Effector memory CD4-positive, alpha-beta T cell (primary cell): ENCODE measurements around the gene UBE2M.

ENCODE experiments used
- DNase-seq, 3 donors: peaks; one replicate each; pipeline ENCODE4 v3.0.0-alpha.2; 2020
- H3K27ac ChIP-seq: 2 replicates; pipeline ENCODE4 v1.7.0; 2013; ENCODE audit warnings: mild to moderate bottlenecking, low read length, moderate library complexity; ENCODE audit not compliant: insufficient read depth, poor library complexity, severe bottlenecking
- H3K27me3 ChIP-seq: replicated peaks from 2 replicates; pipeline ENCODE4 v1.7.0; 2013; ENCODE audit warnings: mild to moderate bottlenecking, low read length; ENCODE audit not compliant: insufficient read depth, control insufficient read depth, poor library complexity, severe bottlenecking
- H3K36me3 ChIP-seq: 2 replicates; pipeline ENCODE4 v1.7.0; 2013; ENCODE audit warnings: mild to moderate bottlenecking, low read length, moderate library complexity; ENCODE audit not compliant: control insufficient read depth, insufficient read depth
- H3K4me1 ChIP-seq: 2 replicates; pipeline ENCODE4 v1.7.0; 2013; ENCODE audit warnings: low read length, mild to moderate bottlenecking; ENCODE audit not compliant: control insufficient read depth, insufficient read depth, poor library complexity, severe bottlenecking
- H3K4me3 ChIP-seq: 2 replicates; pipeline ENCODE4 v1.7.0; 2013; ENCODE audit warnings: low read length, low read depth, mild to moderate bottlenecking; ENCODE audit not compliant: insufficient read depth, poor library complexity, severe bottlenecking
- H3K9me3 ChIP-seq: 2 replicates; pipeline ENCODE4 v1.7.0; 2013; ENCODE audit warnings: mild to moderate bottlenecking, low read length, moderate library complexity; ENCODE audit not compliant: control insufficient read depth

UBE2M gene

DNA sequence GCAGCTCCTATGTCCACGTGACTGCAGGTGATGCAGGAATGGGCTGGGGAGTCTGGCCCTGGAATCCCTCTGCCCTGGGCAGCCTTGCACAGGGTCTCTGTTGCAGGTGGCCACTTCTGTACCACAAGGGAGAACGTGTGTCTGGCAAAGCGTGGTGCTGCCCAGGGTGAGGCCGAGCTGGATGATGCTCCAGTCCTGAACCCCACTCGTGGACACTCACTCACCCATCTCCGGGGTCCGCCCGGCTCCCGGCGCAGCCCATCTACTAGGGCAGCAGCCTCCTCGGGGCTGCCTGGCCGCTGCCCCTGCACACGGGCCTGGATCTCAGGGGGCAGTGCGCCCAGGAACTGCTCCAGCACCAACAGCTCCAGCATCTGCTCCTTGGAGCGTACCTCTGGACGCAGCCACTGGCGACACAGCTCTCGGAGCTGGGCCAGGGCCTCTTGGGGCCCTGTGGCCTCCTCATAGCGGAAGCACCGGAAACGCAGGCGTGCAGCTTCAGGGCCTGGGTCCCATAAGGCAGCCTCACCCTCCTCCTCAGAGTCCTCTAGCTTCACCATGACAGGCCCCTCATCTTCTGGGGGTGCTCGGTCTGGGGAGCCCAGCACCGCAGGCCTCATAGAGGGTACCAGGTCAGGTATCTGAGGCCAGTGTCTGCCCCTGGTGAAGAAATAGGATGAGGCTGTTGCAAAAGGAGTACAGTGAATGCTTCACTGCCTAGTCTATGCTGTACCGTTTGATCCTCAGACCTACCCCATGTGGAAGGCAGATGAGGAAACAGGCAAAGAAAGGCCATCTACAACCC lies 12.6 kb upstream of the UBE2M start:
- Histone ChIP-seq H3K4me1 (peaks cover 27% of the 10 kb centered on the region), H3K4me3 (no peak overlapping the region), H3K27me3 (no peaks in the 10 kb centered on the region), H3K36me3 (peaks cover 4% of the 10 kb centered on the region), H3K27ac (no peak overlapping the region), H3K9me3 (no peaks in the 10 kb centered on the region)
- no peak for DNase-seq

DNA sequence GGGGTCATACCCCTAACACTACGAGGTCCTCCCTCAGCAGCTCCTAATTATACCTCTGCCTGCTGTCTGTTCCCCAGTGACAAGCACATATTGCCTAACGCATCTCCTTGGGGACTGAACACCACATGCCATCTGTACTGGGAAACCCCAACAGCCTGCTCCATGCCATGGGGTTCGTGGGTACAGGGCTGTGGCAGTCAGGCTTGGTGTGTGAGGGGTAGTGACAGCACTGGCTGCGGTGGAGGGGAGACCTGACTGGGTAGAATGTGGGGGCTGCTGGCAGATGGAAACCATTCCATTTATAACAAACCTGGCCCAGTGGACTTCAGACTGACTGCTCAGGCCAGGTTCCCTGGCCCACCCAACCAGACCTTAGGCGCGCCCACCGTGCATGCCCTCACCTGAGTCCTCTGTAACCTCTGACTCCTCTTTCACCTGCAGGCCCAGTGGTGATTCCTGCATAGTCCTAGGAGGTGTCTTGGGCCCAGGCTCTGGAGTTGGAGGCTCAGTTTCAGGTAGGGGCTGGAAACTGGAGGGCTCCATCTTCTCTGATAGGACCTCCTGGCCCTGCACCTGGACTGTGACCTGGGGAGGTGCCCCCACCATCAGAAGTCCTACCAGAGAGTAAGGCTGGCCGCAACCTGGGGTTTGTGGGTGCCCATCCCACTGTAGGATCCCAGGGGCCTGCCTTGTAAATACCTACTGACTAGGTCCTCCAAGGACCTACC lies 11.7 kb upstream of the UBE2M start:
- Histone ChIP-seq H3K4me3 (no peak overlapping the region), H3K36me3 (peaks cover 4% of the 10 kb centered on the region), H3K27ac (no peak overlapping the region), H3K4me1 (peaks cover 19% of the 10 kb centered on the region), H3K27me3 (no peaks in the 10 kb centered on the region), H3K9me3 (no peaks in the 10 kb centered on the region)
- no peak for DNase-seq

DNA sequence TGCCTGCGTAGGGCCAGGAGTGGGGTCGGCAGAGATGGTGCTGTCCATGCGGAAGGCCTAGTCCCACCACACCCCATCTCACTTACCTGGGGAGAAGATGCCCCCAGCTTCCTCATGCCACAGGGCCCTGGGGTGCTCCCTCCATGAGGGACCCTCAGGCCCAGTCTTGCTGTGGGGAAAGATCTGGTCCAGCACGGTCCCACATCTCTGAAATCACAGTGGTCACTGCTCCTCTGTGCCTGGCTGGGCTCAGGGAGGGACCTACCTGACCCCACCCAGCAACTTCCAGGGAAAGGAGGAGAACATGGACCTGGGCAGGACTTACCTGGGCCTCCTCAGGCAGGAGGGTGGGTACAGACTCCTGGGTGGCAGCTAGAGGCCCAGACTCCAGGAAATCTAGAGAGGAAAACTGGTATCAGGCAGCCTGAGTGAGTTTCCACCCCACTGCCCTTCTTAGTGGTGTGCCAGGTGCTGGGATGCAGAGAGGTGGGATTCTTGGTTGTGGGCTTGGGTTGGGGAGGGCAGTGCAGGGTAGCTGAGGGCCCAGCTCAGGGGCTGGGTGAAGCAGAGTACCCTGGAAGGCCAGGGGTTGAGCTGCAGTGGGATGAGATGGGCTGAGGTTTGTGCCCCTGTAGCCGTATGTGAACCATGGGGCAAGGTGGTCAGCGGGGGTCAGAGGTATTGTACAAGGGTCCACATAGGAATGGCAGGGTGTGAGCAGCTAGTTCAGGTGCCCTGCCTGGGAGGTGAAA lies 11.0 kb upstream of the UBE2M start:
- Histone ChIP-seq H3K4me3 (no peak overlapping the region), H3K27me3 (no peaks in the 10 kb centered on the region), H3K9me3 (no peaks in the 10 kb centered on the region), H3K4me1 (peaks cover 15% of the 10 kb centered on the region), H3K36me3 (peaks cover 4% of the 10 kb centered on the region), H3K27ac (no peak overlapping the region)
- DNase-seq, result no peak

DNA sequence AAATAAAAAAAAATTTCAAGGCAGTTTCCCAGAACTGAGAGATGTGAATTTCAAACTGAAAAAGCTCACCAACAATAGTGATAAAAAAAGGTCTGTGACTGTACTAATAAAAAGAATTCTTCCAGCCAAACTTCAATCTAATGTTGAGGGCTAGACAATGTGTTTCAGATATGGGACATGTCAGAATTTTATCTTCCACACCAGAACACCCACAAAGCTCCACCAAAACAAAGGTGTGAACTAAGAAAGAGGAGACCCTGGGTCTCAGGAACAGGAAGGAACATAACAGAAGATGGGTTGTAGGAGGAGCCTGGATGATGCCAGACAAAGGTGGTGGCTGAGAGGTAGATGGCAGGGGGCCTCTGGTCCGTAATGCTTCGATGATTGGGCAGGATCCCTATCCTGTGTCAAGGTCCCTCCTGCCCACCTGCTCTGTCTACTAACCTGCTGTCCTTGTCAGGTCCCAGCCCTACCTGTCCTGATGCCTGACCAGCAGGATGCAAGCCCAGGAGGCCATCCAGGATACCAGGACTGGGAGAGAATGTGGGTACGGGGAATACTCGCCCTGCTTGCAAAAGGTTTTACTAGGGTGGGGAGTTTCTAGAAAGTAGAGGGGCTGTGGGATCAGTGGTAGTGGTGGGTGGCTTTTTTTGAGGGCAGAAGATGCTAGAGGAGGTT lies 10.2 kb upstream of the UBE2M start:
- DNase-seq, result no peak
- no peak overlapping the region for H3K4me3 ChIP-seq
- peaks cover 9% of the 10 kb centered on the region for H3K4me1 ChIP-seq
- peaks cover 4% of the 10 kb centered on the region for H3K36me3 ChIP-seq
- no peaks in the 10 kb centered on the region for H3K27me3 ChIP-seq
- H3K27ac ChIP-seq, result no peak overlapping the region
- no peaks in the 10 kb centered on the region for H3K9me3 ChIP-seq

DNA sequence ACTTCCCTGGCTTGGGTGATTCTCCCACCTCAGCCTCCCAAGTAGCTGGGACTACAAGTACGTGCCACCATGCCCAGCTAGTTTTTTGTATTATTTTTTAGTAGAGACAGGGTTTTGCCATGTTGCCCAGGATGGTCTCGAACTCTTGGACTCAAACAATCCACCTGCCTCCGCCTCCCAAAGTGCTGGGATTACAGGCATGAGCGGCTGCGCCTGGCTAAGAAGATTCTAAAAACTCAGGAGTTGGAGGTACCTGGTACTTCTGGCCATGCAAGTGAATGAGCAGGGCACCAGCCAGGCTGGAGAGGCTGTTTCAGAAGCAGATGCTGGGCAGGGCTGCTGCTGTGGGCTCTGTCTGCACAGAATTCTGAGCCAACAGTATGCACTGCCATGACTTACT lies 8.6 kb upstream of the UBE2M start:
- DNase-seq, result no peak
- no peaks in the 10 kb centered on the region for H3K9me3 ChIP-seq
- H3K27ac ChIP-seq, result no peak overlapping the region
- H3K4me1 ChIP-seq, result peaks cover 15% of the 10 kb centered on the region
- H3K4me3 ChIP-seq, result no peak overlapping the region
- peaks cover 4% of the 10 kb centered on the region for H3K36me3 ChIP-seq
- H3K27me3 ChIP-seq, result no peaks in the 10 kb centered on the region

DNA sequence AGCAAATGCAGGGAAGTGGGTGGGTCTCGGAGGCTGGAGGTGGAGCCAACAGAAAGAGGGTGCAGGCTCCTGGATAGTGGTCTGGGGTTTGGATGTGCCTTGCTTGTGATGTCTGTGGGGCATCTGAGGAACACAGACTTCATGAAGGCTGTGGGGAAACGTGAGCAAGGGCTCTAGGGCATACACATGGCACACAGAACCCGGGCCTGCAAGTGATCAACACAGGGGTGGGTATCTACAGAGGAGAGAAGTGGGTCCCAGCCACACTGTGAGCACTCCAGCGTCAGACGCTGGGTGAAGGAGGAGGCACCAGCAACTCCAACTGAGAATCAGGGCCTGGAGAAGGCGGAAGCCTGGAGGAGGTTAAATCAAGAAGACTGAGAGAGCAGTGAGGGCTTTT lies 5.4 kb upstream of the UBE2M start:
- no peaks in the 10 kb centered on the region for H3K9me3 ChIP-seq
- DNase-seq, result no peak
- H3K36me3 ChIP-seq, result no peaks in the 10 kb centered on the region
- no peaks in the 10 kb centered on the region for H3K27me3 ChIP-seq
- no peak overlapping the region for H3K27ac ChIP-seq
- peaks cover 24% of the 10 kb centered on the region for H3K4me1 ChIP-seq
- no peak overlapping the region for H3K4me3 ChIP-seq

DNA sequence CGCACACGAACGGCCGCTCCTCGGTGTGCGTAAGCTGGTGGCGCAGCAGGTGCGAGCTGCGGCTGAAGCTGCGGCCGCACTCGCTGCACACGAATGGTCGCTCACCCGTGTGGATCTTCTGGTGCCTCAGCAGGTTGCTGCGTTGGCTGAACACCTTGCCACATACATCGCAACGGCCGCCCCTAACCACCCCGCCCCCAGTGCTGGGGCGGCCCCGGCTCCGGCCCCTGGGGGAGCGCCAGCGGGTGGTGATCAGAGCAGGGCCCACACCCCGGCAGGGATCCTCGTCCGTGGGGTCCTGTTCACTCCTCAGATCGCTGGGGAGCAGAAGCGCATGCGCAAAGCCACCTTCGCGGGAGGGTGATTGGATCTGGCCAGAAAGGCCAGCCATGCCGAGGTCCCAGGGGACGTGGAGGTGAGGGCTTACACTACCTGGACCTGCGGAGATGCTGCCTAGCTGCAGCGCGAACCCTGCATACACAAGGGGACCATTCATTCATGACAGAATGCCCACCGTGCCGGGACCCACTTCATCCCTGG lies 4.7 kb upstream of the UBE2M start:
- Histone ChIP-seq H3K4me1 (peaks cover 24% of the 10 kb centered on the region), H3K27me3 (no peaks in the 10 kb centered on the region), H3K36me3 (no peaks in the 10 kb centered on the region), H3K4me3 (peak overlapping the region; percentile 65), H3K27ac (no peak overlapping the region), H3K9me3 (no peaks in the 10 kb centered on the region)
- DNase-seq, result no peak

DNA sequence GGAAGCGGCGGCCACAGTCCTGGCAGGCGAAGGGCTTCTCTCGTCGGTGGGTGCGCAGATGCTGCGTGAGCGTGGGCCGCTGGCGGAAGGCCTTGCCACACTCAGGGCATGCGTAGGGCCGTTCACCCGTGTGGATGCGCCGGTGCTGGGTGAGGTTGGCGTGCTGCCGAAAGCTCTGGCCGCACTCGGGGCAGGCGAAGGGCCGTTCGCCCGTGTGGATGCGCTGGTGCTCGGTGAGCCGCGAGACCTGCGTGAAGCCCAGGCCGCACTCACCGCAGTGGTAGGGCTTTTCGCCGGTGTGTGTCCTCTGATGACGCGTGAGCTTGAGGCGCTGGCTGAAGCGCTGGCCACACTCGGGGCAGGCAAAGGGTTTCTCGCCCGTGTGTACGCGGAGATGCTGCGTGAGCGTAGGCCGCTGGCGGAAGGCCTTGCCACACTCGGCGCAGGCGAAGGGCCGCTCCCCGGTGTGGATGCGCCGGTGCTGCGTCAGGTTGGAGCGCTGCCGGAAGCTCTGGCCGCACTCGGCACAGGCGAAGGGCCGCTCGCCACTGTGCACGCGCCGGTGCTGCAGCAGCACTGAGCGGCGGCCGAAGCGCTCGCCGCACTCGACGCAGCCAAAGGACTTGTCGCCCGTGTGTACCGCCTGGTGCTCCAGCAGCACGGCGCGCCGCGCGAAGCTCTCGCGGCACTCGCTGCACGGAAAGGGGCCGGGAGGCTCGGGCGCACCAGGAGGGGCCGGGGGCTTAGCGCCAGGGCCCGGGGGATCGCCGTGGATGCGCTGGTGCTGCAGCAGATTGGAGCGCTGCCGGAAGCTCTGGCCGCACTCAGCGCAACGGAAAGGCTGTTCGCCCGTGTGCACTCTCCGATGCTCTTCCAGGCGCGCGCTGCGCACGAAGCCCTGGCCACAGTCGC lies 4.0 kb upstream of the UBE2M start:
- peaks cover 27% of the 10 kb centered on the region for H3K4me1 ChIP-seq
- H3K36me3 ChIP-seq, result no peaks in the 10 kb centered on the region
- peak overlapping the region; percentile 65 for H3K4me3 ChIP-seq
- no peak for DNase-seq
- no peaks in the 10 kb centered on the region for H3K27me3 ChIP-seq
- no peaks in the 10 kb centered on the region for H3K9me3 ChIP-seq
- H3K27ac ChIP-seq, result peak overlapping the region; percentile 21
